ENCODE measurements around the gene AHDC1.
"Not testable (repeated sequence)": the region's sequence is repeated elsewhere in the genome, so short reads cannot be mapped to it uniquely, and the experiment has no call there.

GRCh38 chr1:27553823-27554222 lies 50.1 kb downstream of the AHDC1 start:
- TF ChIP-seq CTCF, POLR2A (IDR thresholded peaks at IDR 0.05): not testable (repeated sequence)

Measured in sigmoid colon (tissue), 3 donors.